Esophagus squamous epithelium (tissue), 4 donors: ENCODE results near the gene LRIT3.

Experiments used
- CTCF ChIP-seq, 6 experiments: fragments of 450-650 bp in 4 of 6; fragments of 200-600 bp in 2 of 6; sonication (generic) in 2 of 6; IDR thresholded peaks; one replicate each; pipeline ENCODE4 v1.5.1; 2016 to 2019; ENCODE audit warnings: antibody characterized with exemption in 6 of 6, mild to moderate bottlenecking in 4 of 6, moderate library complexity in 4 of 6
- POLR2A ChIP-seq, 4 donors: fragments of 450-650 bp; IDR thresholded peaks; one replicate each; pipeline ENCODE4 v1.6.1; 2017; ENCODE audit warnings: antibody characterized with exemption in 4 of 4, mild to moderate bottlenecking in 4 of 4, moderate library complexity in 3 of 4

GRCh38 chr4:109876634-109877265 lies 28.8 kb downstream of the LRIT3 start:
- no peak for TF ChIP-seq CTCF (IDR thresholded peaks at IDR 0.05)
- TF ChIP-seq POLR2A (IDR thresholded peaks at IDR 0.05) = no peak
